NT2/D1 (cell line): ENCODE data around the gene USH2A.

Experiments used
- YY1 ChIP-seq: IDR thresholded peaks from 2 replicates; pipeline ENCODE4 v1.6.1; 2011; ENCODE audit not compliant: insufficient read length, insufficient read depth
- ZNF274 ChIP-seq: IDR thresholded peaks from 2 replicates; pipeline ENCODE4 v1.6.1; 2011; ENCODE audit warnings: mild to moderate bottlenecking, low read depth, low read length

GRCh38 chr1:215780139-215780538 lies 643.1 kb downstream of the USH2A start:
- TF ChIP-seq YY1: no peak
- no peak for TF ChIP-seq ZNF274
